Fibroblast of pulmonary artery (primary cell): Measurements from ENCODE around the gene PIEZO1.
A peak's percentile ranks its signal among the peaks of the same experiment; 100 is the strongest.

Source experiments
- DNase-seq: peaks from one replicate; pipeline ENCODE4 v3.0.0-alpha.2; 2010; ENCODE audit warnings: low read depth
- H3K4me3 ChIP-seq: replicated peaks from 2 replicates; pipeline ENCODE4 v1.5.1; 2011; ENCODE audit warnings: low read depth, mild to moderate bottlenecking, control low read depth, low read length, moderate library complexity
- TF ChIP-seq, protein P1 (sequence below): IDR thresholded peaks from 2 replicates; pipeline ENCODE4 v1.5.1; 2011; ENCODE audit warnings: mild to moderate bottlenecking, control low read depth, low read length, inconsistent platforms; ENCODE audit errors: missing control alignments

Gene PIEZO1

GRCh38 chr16:88687676-88688012, 97.4 kb downstream of the PIEZO1 start:
- no peak for DNase-seq
- H3K4me3 ChIP-seq, result no peak overlapping the region
- TF ChIP-seq, protein P1, sequence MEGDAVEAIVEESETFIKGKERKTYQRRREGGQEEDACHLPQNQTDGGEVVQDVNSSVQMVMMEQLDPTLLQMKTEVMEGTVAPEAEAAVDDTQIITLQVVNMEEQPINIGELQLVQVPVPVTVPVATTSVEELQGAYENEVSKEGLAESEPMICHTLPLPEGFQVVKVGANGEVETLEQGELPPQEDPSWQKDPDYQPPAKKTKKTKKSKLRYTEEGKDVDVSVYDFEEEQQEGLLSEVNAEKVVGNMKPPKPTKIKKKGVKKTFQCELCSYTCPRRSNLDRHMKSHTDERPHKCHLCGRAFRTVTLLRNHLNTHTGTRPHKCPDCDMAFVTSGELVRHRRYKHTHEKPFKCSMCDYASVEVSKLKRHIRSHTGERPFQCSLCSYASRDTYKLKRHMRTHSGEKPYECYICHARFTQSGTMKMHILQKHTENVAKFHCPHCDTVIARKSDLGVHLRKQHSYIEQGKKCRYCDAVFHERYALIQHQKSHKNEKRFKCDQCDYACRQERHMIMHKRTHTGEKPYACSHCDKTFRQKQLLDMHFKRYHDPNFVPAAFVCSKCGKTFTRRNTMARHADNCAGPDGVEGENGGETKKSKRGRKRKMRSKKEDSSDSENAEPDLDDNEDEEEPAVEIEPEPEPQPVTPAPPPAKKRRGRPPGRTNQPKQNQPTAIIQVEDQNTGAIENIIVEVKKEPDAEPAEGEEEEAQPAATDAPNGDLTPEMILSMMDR, result no peak

- TF ChIP-seq, protein P1, result no peak
- no peak for DNase-seq
- H3K4me3 ChIP-seq, result no peak overlapping the region
These were observed 97.8 kb downstream of the PIEZO1 start for GRCh38 chr16:88687254-88687576.

- peak within 1 kb of the TSS; percentile 52 for H3K4me3 ChIP-seq
- DNase-seq, result peak; percentile 38
- TF ChIP-seq, protein P1, result no peak
These were observed 98.4 kb downstream of the PIEZO1 start, which contains the start of gene SNAI3 for GRCh38 chr16:88686439-88687253. TSS of gene SNAI3 (minus strand) at chr16:88686507. CDS start at chr16:88686406, 101 bp downstream.

GRCh38 chr16:88686062-88686438, 99.0 kb downstream of the PIEZO1 start:
- peak overlapping the region; percentile 52 for H3K4me3 ChIP-seq
- no peak for DNase-seq
- TF ChIP-seq, protein P1, result no peak

DNA sequence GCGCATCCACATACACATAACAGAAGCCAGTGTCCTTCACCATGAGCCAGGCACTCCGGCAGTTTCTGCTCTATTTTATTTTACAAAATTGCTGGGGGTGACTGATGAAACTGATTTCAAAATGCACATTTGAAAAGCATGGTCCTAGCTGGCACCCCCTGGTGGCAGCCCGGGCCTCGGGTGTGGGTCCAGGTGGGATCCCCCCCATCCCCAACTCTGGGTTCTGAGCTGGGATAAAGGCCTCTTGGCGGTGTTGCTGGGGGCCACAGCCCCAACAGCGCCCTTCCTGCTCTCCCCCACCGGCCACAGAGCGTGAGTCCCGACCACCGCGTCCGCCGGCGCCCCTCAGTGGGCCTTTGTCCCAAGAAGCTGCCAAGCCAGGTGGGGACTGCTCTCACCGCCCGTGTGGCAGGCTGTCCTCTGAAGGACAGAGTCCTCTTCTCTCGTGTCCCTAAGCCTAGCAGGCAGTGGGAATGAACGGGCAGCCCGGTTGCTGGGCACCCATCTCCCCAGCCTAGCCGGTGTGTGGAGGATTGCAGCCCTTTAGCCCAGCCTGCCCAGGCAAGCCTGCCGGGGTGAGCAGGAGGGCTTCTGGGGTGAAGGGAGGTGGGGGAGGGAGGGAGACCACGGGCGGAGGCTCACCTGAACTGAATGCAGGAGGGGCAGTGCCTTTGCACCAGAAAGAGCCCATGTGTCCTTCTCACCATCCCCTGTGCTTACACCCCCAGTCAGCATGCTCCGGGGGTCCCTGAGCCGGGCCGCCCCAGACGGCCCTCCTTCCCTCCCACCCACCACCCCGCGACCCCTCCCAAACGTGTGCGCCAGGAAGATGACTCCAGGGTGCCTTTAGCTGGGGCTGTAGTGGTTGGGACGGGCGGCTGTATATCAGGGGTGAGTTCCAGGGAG, 99.6 kb downstream of the PIEZO1 start:
- TF ChIP-seq, protein P1, result peak; percentile 63
- peak overlapping the region; percentile 52 for H3K4me3 ChIP-seq
- DNase-seq, result peak; percentile 45

- H3K4me3 ChIP-seq, result no peak overlapping the region
- DNase-seq, result no peak
These were observed 100.4 kb downstream of the PIEZO1 start for GRCh38 chr16:88684569-88685155.

More at GRCh38 chr16:88684569-88685155, 100.4 kb downstream of the PIEZO1 start:
- TF ChIP-seq, protein P1, result no peak
